ENCODE measurements around the gene UBAC2.

UBAC2 gene

GRCh38 chr13:99206226-99206625, 5.6 kb downstream of the UBAC2 start:
- ATAC-seq = no peak

GRCh38 chr13:99206873-99207272, 6.2 kb downstream of the UBAC2 start:
- no peak for TF ChIP-seq ARNTL (CRISPR knock-in tag; IDR thresholded peaks at IDR 0.05; ENCODE audit: borderline replicate concordance, low read depth)
- no peak for TF ChIP-seq TSHZ2 (CRISPR knock-in tag; IDR thresholded peaks at IDR 0.05)
- no peak for ATAC-seq

More at GRCh38 chr13:99206226-99206625, 5.6 kb downstream of the UBAC2 start:
- no peak for TF ChIP-seq ISL1 (CRISPR knock-in tag; IDR thresholded peaks at IDR 0.05)
- no peak for TF ChIP-seq CSRNP3 (CRISPR knock-in tag; IDR thresholded peaks at IDR 0.05)
- no peak for TF ChIP-seq PPARA (CRISPR knock-in tag; IDR thresholded peaks at IDR 0.05; ENCODE audit: borderline replicate concordance)
- no peak for TF ChIP-seq OSR1 (CRISPR knock-in tag; IDR thresholded peaks at IDR 0.05)
- no peak for TF ChIP-seq TSHZ2 (CRISPR knock-in tag; IDR thresholded peaks at IDR 0.05)
- TF ChIP-seq CSDC2 (CRISPR knock-in tag; IDR thresholded peaks at IDR 0.05) = no peak
- TF ChIP-seq CREB5 (CRISPR knock-in tag; IDR thresholded peaks at IDR 0.05; ENCODE audit: low read depth) = no peak
- TF ChIP-seq ZNF8 (CRISPR knock-in tag; IDR thresholded peaks at IDR 0.05) = no peak
- TF ChIP-seq SNAI2 (CRISPR knock-in tag; IDR thresholded peaks at IDR 0.05) = no peak
- no peak for TF ChIP-seq ZNF565 (CRISPR knock-in tag; conservative IDR thresholded peaks at IDR 0.05; ENCODE audit: low read depth)
- no peak for TF ChIP-seq RARB (CRISPR knock-in tag; IDR thresholded peaks at IDR 0.05)
- no peak for TF ChIP-seq ZNF70 (CRISPR knock-in tag; IDR thresholded peaks at IDR 0.05)
- no peak for TF ChIP-seq GLIS3 (CRISPR knock-in tag; IDR thresholded peaks at IDR 0.05)
- TF ChIP-seq POU6F1 (CRISPR knock-in tag; IDR thresholded peaks at IDR 0.05; ENCODE audit: borderline replicate concordance, low read depth) = no peak
- no peak for TF ChIP-seq TCF4 (CRISPR knock-in tag; IDR thresholded peaks at IDR 0.05; ENCODE audit: borderline replicate concordance)
- TF ChIP-seq ARNTL (CRISPR knock-in tag; IDR thresholded peaks at IDR 0.05; ENCODE audit: borderline replicate concordance, low read depth) = no peak
- TF ChIP-seq ZFP30 (CRISPR knock-in tag; IDR thresholded peaks at IDR 0.05) = no peak
- TF ChIP-seq PATZ1 (CRISPR knock-in tag; IDR thresholded peaks at IDR 0.05; ENCODE audit: borderline replicate concordance) = no peak
- TF ChIP-seq ZC3H10 (CRISPR knock-in tag; IDR thresholded peaks at IDR 0.05) = no peak
